A549 (cell line): ENCODE measurements around the gene CPAMD8. TPM values are rescaled to one million over a fixed set of nuclear protein-coding genes. Genes with fewer than 3 reads are reported as not detected.
"Not testable (repeated sequence)": the region's sequence is repeated elsewhere in the genome, so short reads cannot be mapped to it uniquely, and the experiment has no call there.

Experiments used
- ATAC-seq, 2 experiments: fragments of 200-7000 bp in 1 of 2; fragments of >200 bp in 1 of 2; cut with Nextera tagmentation in 1 of 2; cut with Tn5 transposase in 1 of 2; 3 replicates each; pipeline versions ENCODE4 v1.8.0 to v1.9.1; 2018 to 2020; ENCODE audit warnings: mild to moderate bottlenecking in 1 of 2, moderate library complexity in 1 of 2
- CTCF ChIA-PET: fragments of 300-600 bp; sonication (Branson Sonifier 250); formaldehyde crosslinking; extraction: SDS; loops from one replicate; lab custom pipeline; 2021; ENCODE audit warnings: antibody characterized with exemption, inconsistent platforms; lab: Yijun Ruan, JAX
- POLR2A ChIA-PET: fragments of 350-600 bp; formaldehyde crosslinking; extraction: SDS; loops from one replicate; lab custom pipeline; 2021; ENCODE audit warnings: antibody characterized with exemption, inconsistent platforms; lab: Yijun Ruan, JAX
- DNase-seq, 2 experiments: peaks; one replicate each; pipeline versions ENCODE4 v3.0.0 to v3.0.0-alpha.2; 2011 to 2016; ENCODE audit warnings: low read depth in 1 of 2, low spot score in 1 of 2
- FAIRE-seq: peaks from 2 replicates; lab custom pipeline; 2011; peaks lifted over from hg19 to GRCh38; lab: Jason Lieb, UNC
- H3K27ac ChIP-seq, 2 experiments: fragments of >200 bp; sonication (Bioruptor Twin); formaldehyde crosslinking; 3 replicates each; pipeline ENCODE4 v1.5.1; 2016 to 2017
- H3K4me1 ChIP-seq: fragments of >200 bp; sonication (Bioruptor Twin); formaldehyde crosslinking; 3 replicates; pipeline ENCODE4 v1.6.1; 2016
- H3K4me2 ChIP-seq: fragments of >200 bp; sonication (Bioruptor Twin); formaldehyde crosslinking; 3 replicates; pipeline ENCODE4 v1.6.1; 2016
- H3K4me3 ChIP-seq: fragments of >200 bp; sonication (Bioruptor Twin); formaldehyde crosslinking; 3 replicates; pipeline ENCODE4 v1.5.1; 2016
- H3K9me3 ChIP-seq: fragments of >200 bp; sonication (Bioruptor Twin); formaldehyde crosslinking; 3 replicates; pipeline ENCODE4 v1.6.1; 2016
- CBX2 ChIP-seq: fragments of 200-600 bp; sonication (generic); IDR thresholded peaks from 2 replicates; pipeline ENCODE4 v1.6.1; 2016; ENCODE audit warnings: low read depth, mild to moderate bottlenecking, borderline replicate concordance
- CBX8 ChIP-seq: fragments of 200-600 bp; sonication (generic); IDR thresholded peaks from 2 replicates; pipeline ENCODE4 v1.6.1; 2016
- CHD4 ChIP-seq: fragments of 200-600 bp; sonication (generic); IDR thresholded peaks from 2 replicates; pipeline ENCODE4 v1.6.1; 2016; ENCODE audit warnings: antibody characterized with exemption, mild to moderate bottlenecking, borderline replicate concordance
- HOXB13 ChIP-seq: fragments of 250-450 bp; sonication (Bioruptor Pico); IDR thresholded peaks from 2 replicates; pipeline ENCODE4 v1.5.0; 2020; ENCODE audit warnings: low read depth, mild to moderate bottlenecking, moderate library complexity
- JUNB ChIP-seq: fragments of >200 bp; sonication (Bioruptor Twin); formaldehyde crosslinking; IDR thresholded peaks from 2 replicates; pipeline ENCODE4 v1.6.1; 2016
- KDM5A ChIP-seq: fragments of 200-600 bp; sonication (generic); IDR thresholded peaks from 2 replicates; pipeline ENCODE4 v1.6.1; 2016; ENCODE audit warnings: antibody characterized with exemption, mild to moderate bottlenecking
- MYC ChIP-seq: IDR thresholded peaks from 2 replicates; pipeline ENCODE4 v1.6.1; 2012; ENCODE audit warnings: mild to moderate bottlenecking, inconsistent platforms, low read length, improper control_type of control experiment, borderline replicate concordance
- NPAS2 ChIP-seq: fragments of 250-450 bp; sonication (Bioruptor Pico); IDR thresholded peaks from 2 replicates; pipeline ENCODE4 v1.8.0; 2022; ENCODE audit warnings: mild to moderate bottlenecking, moderate library complexity, borderline replicate concordance
- PHF8 ChIP-seq: fragments of 200-600 bp; sonication (generic); IDR thresholded peaks from 2 replicates; pipeline ENCODE4 v1.6.1; 2016; ENCODE audit warnings: low read depth, mild to moderate bottlenecking, antibody characterized with exemption, moderate library complexity, borderline replicate concordance
- POLR2AphosphoS2 ChIP-seq: conservative IDR thresholded peaks from 2 replicates; pipeline ENCODE4 v1.6.1; 2012; ENCODE audit warnings: low read length, improper control_type of control experiment, inconsistent platforms
- RCOR1 ChIP-seq: fragments of 150-350 bp; IDR thresholded peaks from 2 replicates; pipeline ENCODE4 v1.6.1; 2014; ENCODE audit warnings: antibody characterized with exemption, low read length, low read depth
- RNF2 ChIP-seq: fragments of 200-600 bp; sonication (generic); IDR thresholded peaks from 2 replicates; pipeline ENCODE4 v1.6.1; 2016; ENCODE audit warnings: low read depth, mild to moderate bottlenecking, antibody characterized with exemption, moderate library complexity, borderline replicate concordance
- SREBF2 ChIP-seq: fragments of 450-650 bp; IDR thresholded peaks from 2 replicates; pipeline ENCODE4 v1.6.1; 2014; ENCODE audit warnings: mild to moderate bottlenecking, moderate library complexity
- ZC3H11A ChIP-seq: fragments of 450-650 bp; IDR thresholded peaks from 2 replicates; pipeline ENCODE4 v1.6.1; 2014; ENCODE audit warnings: antibody characterized with exemption, mild to moderate bottlenecking
- ZFP36 ChIP-seq: fragments of 450-650 bp; IDR thresholded peaks from 2 replicates; pipeline ENCODE4 v1.6.1; 2014; ENCODE audit warnings: borderline replicate concordance; ENCODE audit not compliant: partially characterized antibody
- ZNF302 ChIP-seq: fragments of 250-450 bp; sonication (Bioruptor Pico); IDR thresholded peaks from 2 replicates; pipeline ENCODE4 v1.9.0; 2021; ENCODE audit warnings: inconsistent platforms, mild to moderate bottlenecking, moderate library complexity
- WGBS: methylation state at CpG from one replicate; pipeline ENCODE4 v1.1.6; 2017; ENCODE audit errors: missing lambda C conversion rate; 5-methylcytosine and 5-hydroxymethylcytosine counted together
- polyA plus RNA-seq, 4 experiments: library from polyadenylated mRNA; depleted of rRNA in 3 of 4; stranded (reverse); fragments of >200 nt; fragmentation: RNase III in 1 of 4; extraction: RNeasy Plus Mini Kit Qiagen cat#74134 plus additional on column Dnase treatment in 1 of 4; gene quantifications; 2 replicates in 3 of 4; 3 replicates in 1 of 4; pipeline ENCODE4 v1.2.3, GENCODE V29; 2011 to 2017
- TF ChIP-seq, protein P1 (sequence below): fragments of 250-450 bp; sonication (Bioruptor Pico); IDR thresholded peaks from 2 replicates; pipeline ENCODE4 v1.5.0; 2020; ENCODE audit warnings: low read depth, mild to moderate bottlenecking, moderate library complexity
- TF ChIP-seq, protein P2 (sequence below): fragments of >200 bp; sonication (Bioruptor Twin); formaldehyde crosslinking; IDR thresholded peaks from 3 replicates; pipeline ENCODE4 v1.6.1; 2016
- TF ChIP-seq, protein P3 (sequence below): IDR thresholded peaks from 2 replicates; pipeline ENCODE4 v1.6.1; 2012
- TF ChIP-seq, protein P4 (sequence below): fragments of 200-600 bp; sonication (generic); IDR thresholded peaks from 2 replicates; pipeline ENCODE4 v1.6.1; 2016; ENCODE audit warnings: antibody characterized with exemption, mild to moderate bottlenecking, moderate library complexity
- TF ChIP-seq, protein P5 (sequence below): fragments of 250-450 bp; sonication (Bioruptor Pico); IDR thresholded peaks from 2 replicates; pipeline ENCODE4 v1.5.0; 2021; ENCODE audit warnings: mild to moderate bottlenecking, moderate library complexity, borderline replicate concordance

The CPAMD8 gene
- polyA plus RNA-seq, 2 of the 4 experiments (the other 2 are of a cell fraction), result 0.03 TPM; not detected in 1

DNA sequence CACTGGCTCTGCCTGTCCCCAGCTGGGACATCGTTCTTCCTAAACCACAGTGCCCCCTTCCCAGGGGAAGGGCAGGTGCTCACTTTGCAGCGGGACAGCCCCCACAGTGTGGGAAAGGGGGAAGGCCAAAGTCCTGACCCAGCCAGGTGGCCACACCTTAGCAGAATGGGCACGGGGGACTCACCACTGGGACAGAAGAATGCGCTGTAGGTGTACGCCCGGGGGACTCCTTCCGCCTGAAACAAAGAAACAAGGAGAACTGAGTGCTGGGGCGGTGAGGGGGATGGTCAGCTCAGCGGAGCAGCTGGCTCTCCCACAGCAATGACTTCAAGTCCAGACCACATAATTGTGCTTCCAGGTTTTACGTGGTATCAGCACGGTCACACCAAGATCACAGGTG lies 88.4 kb downstream of the CPAMD8 start (continued):
- TF ChIP-seq, protein P1, sequence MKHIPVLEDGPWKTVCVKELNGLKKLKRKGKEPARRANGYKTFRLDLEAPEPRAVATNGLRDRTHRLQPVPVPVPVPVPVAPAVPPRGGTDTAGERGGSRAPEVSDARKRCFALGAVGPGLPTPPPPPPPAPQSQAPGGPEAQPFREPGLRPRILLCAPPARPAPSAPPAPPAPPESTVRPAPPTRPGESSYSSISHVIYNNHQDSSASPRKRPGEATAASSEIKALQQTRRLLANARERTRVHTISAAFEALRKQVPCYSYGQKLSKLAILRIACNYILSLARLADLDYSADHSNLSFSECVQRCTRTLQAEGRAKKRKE (CRISPR knock-in tag), result no peak

DNA sequence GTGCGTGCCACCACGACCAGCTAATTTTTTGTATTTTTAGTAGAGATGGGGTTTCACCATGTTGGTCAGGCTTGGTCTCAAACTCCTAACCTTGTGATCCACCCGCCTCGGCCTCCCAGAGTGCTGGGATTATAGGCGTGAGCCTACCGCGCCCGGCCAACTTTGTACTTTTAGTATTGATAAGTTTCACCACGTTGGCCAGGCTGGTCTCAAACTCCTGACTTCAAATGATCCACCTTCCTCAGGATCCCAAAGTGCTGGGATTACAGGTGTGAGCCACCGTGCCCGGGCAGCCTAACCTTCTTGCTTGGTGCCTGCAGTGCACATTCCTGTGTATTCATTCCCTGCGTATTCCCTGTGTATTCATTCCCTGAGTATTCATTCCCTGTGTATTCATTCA lies 88.8 kb downstream of the CPAMD8 start:
- peaks cover 12% of the 10 kb centered on the region; the same call in 2 of the 3 replicates for H3K9me3 ChIP-seq
- CTCF ChIA-PET, DNase-seq, POLR2A ChIA-PET, H3K4me3 ChIP-seq, H3K4me2 ChIP-seq, ATAC-seq, H3K4me1 ChIP-seq, H3K27ac ChIP-seq, FAIRE-seq: not testable (repeated sequence)
- 58% methylated on average over 12 of the region's 12 CpGs for WGBS

DNA sequence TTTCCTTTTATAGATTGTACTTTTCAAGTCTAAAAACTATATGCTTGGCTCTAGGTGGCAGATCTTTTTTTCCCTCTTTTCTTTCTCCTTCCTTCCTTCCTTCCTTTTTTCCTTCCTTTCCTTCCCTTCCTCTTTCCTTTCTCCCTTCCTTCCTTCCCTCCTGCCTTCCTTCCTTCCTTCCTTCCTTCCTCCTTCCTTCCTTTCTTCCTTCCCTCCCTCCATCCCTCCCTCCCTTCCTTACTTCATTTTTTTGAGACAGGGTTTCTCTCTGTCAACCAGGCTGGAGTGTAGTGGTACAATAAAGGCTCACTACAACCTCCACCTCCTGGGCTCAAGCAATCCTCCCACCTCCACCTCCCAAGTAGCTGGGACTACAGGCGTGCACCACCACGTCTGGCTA lies 89.7 kb downstream of the CPAMD8 start:
- CTCF ChIA-PET, result interaction anchor here (0.6 kb wide), 1 partner anchor 460 kb away, joined by 3 read pairs; no protein-coding TSS in a partner anchor
- Histone ChIP-seq H3K27ac (no peak overlapping the region), H3K4me2 (no peak overlapping the region), H3K4me3 (no peak overlapping the region), H3K4me1 (no peaks in the 10 kb centered on the region), H3K9me3 (peaks cover 12% of the 10 kb centered on the region; the same call in 2 of the 3 replicates)
- no peak for DNase-seq
- WGBS, result 3% methylated on average over 2 of the region's 2 CpGs
- TF ChIP-seq JUNB, result no peak
- TF ChIP-seq ZNF302 (CRISPR knock-in tag), result no peak
- TF ChIP-seq PHF8, result no peak
- no peak for TF ChIP-seq SREBF2
- no peak for TF ChIP-seq MYC
- TF ChIP-seq, protein P2, sequence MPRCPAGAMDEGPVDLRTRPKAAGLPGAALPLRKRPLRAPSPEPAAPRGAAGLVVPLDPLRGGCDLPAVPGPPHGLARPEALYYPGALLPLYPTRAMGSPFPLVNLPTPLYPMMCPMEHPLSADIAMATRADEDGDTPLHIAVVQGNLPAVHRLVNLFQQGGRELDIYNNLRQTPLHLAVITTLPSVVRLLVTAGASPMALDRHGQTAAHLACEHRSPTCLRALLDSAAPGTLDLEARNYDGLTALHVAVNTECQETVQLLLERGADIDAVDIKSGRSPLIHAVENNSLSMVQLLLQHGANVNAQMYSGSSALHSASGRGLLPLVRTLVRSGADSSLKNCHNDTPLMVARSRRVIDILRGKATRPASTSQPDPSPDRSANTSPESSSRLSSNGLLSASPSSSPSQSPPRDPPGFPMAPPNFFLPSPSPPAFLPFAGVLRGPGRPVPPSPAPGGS, result no peak
- TF ChIP-seq CBX8, result no peak
- no peak for TF ChIP-seq ZFP36
- TF ChIP-seq KDM5A, result no peak
- no peak for TF ChIP-seq CHD4
- TF ChIP-seq, protein P3, sequence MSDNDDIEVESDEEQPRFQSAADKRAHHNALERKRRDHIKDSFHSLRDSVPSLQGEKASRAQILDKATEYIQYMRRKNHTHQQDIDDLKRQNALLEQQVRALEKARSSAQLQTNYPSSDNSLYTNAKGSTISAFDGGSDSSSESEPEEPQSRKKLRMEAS, result no peak
- TF ChIP-seq, protein P1 (CRISPR knock-in tag), result no peak
- TF ChIP-seq ZC3H11A, result no peak
- no peak for TF ChIP-seq POLR2AphosphoS2
- no peak for TF ChIP-seq NPAS2 (CRISPR knock-in tag)
- TF ChIP-seq, all 56 proteins: peak for 0
- no peak for ATAC-seq
- POLR2A ChIA-PET, result no interaction called here
- FAIRE-seq, result no peak

DNA sequence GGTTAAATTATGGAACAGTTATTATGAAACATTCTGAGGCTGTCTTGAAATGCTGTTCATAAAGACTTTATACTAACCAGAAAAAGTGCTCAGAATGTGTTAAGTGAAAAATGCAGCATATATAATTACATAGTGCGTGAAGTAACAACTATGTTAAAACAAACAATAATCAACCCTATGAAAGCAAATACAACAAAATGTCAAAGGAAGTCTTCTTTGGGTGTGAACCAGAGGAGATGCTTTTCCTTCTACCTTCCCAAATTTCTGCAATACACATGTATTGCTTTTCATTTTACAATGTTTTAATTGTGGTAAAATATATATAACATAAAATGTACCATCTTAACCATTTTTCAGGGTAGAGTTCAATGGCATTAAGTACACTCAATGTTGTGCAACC lies 92.1 kb downstream of the CPAMD8 start:
- DNase-seq, result no peak
- no peak overlapping the region for H3K4me3 ChIP-seq
- FAIRE-seq, result no peak
- H3K4me2 ChIP-seq, result no peak overlapping the region
- 45% methylated on average over 1 of the region's 1 CpG for WGBS
- ATAC-seq, result no peak
- no peak overlapping the region for H3K27ac ChIP-seq
- no peaks in the 10 kb centered on the region for H3K4me1 ChIP-seq
- ChIA-PET CTCF (no interaction called here), POLR2A (no interaction called here)
- H3K9me3 ChIP-seq, result peaks cover 12% of the 10 kb centered on the region; the same call in 2 of the 3 replicates
- TF ChIP-seq CBX8 (no peak), RNF2 (no peak), CBX2 (no peak), RCOR1 (no peak), HOXB13 (CRISPR knock-in tag) (no peak)
- TF ChIP-seq, protein P4, sequence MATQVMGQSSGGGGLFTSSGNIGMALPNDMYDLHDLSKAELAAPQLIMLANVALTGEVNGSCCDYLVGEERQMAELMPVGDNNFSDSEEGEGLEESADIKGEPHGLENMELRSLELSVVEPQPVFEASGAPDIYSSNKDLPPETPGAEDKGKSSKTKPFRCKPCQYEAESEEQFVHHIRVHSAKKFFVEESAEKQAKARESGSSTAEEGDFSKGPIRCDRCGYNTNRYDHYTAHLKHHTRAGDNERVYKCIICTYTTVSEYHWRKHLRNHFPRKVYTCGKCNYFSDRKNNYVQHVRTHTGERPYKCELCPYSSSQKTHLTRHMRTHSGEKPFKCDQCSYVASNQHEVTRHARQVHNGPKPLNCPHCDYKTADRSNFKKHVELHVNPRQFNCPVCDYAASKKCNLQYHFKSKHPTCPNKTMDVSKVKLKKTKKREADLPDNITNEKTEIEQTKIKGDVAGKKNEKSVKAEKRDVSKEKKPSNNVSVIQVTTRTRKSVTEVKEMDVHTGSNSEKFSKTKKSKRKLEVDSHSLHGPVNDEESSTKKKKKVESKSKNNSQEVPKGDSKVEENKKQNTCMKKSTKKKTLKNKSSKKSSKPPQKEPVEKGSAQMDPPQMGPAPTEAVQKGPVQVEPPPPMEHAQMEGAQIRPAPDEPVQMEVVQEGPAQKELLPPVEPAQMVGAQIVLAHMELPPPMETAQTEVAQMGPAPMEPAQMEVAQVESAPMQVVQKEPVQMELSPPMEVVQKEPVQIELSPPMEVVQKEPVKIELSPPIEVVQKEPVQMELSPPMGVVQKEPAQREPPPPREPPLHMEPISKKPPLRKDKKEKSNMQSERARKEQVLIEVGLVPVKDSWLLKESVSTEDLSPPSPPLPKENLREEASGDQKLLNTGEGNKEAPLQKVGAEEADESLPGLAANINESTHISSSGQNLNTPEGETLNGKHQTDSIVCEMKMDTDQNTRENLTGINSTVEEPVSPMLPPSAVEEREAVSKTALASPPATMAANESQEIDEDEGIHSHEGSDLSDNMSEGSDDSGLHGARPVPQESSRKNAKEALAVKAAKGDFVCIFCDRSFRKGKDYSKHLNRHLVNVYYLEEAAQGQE, result no peak
- TF ChIP-seq, protein P2, result no peak
- TF ChIP-seq, protein P5, sequence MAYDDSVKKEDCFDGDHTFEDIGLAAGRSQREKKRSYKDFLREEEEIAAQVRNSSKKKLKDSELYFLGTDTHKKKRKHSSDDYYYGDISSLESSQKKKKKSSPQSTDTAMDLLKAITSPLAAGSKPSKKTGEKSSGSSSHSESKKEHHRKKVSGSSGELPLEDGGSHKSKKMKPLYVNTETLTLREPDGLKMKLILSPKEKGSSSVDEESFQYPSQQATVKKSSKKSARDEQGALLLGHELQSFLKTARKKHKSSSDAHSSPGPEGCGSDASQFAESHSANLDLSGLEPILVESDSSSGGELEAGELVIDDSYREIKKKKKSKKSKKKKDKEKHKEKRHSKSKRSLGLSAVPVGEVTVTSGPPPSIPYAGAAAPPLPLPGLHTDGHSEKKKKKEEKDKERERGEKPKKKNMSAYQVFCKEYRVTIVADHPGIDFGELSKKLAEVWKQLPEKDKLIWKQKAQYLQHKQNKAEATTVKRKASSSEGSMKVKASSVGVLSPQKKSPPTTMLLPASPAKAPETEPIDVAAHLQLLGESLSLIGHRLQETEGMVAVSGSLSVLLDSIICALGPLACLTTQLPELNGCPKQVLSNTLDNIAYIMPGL (CRISPR knock-in tag), result no peak
